ENCODE measurements around the gene PLXNA2. TPM values are rescaled to one million over a fixed set of nuclear protein-coding genes. Genes with fewer than 3 reads are reported as not detected.

The PLXNA2 gene
- total RNA-seq, 1 donor from 2014 or later: 9.0 TPM

DNA sequence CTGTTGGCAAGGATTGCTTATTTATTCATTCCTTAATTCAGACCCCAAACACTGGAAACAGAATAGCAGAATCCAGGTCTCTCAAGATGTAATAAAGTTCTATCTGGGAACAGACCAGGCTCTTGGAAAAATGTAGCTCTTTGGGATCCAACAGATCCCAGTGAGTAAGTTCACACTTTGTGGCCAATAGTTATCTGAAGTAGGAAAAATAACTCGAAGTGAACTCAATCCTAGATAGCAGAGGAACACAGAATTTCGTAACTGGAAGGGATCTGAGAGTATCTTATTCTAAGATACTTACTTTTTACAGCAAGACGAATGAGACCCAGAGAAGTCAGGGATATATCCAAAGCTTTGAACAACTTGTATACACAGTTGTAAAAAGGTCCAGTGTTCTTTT, 182.6 kb downstream of the PLXNA2 start:
- TF ChIP-seq, protein P1, sequence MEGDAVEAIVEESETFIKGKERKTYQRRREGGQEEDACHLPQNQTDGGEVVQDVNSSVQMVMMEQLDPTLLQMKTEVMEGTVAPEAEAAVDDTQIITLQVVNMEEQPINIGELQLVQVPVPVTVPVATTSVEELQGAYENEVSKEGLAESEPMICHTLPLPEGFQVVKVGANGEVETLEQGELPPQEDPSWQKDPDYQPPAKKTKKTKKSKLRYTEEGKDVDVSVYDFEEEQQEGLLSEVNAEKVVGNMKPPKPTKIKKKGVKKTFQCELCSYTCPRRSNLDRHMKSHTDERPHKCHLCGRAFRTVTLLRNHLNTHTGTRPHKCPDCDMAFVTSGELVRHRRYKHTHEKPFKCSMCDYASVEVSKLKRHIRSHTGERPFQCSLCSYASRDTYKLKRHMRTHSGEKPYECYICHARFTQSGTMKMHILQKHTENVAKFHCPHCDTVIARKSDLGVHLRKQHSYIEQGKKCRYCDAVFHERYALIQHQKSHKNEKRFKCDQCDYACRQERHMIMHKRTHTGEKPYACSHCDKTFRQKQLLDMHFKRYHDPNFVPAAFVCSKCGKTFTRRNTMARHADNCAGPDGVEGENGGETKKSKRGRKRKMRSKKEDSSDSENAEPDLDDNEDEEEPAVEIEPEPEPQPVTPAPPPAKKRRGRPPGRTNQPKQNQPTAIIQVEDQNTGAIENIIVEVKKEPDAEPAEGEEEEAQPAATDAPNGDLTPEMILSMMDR (IDR thresholded peaks at IDR 0.05; ENCODE audit: insufficient read depth, low read length, severe bottlenecking): no peak
- FAIRE-seq (no peak), DNase-seq (ENCODE audit: low read depth) (no peak)
- Histone ChIP-seq H3K36me3 (ENCODE audit: control insufficient read depth, insufficient read depth, low read length) (peaks cover 6% of the 10 kb centered on the region), H3K4me3 (ENCODE audit: low read depth, low read length) (no peak overlapping the region), H3K27me3 (ENCODE audit: control insufficient read depth, insufficient read depth, low read length) (no peaks in the 10 kb centered on the region)

DNA sequence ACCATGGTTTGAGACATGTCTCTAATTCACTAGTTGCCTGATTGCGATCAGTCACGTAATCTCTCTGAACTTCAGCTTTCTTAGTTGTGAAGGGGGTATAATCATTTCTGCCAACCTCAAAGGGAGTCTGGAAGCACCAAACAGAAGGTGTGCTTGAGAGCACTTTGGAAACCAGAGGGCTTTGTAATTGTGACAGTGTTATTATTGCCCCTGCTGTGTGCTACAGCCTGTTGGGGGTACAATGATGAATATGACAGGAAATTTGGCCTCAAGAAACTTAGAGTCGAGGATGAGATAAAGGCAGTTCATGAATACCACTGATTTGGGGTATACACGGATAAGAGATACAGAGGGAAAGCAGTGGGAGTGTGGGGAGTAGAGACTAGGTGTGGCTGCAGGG, 183.1 kb downstream of the PLXNA2 start:
- peaks cover 6% of the 10 kb centered on the region for H3K36me3 ChIP-seq (ENCODE audit: control insufficient read depth, insufficient read depth, low read length)
- DNase-seq (ENCODE audit: low read depth): no peak
- no peak for FAIRE-seq
- no peak overlapping the region for H3K4me3 ChIP-seq (ENCODE audit: low read depth, low read length)
- no peaks in the 10 kb centered on the region for H3K27me3 ChIP-seq (ENCODE audit: control insufficient read depth, insufficient read depth, low read length)
- TF ChIP-seq, protein P1 (IDR thresholded peaks at IDR 0.05; ENCODE audit: insufficient read depth, low read length, severe bottlenecking): no peak

DNA sequence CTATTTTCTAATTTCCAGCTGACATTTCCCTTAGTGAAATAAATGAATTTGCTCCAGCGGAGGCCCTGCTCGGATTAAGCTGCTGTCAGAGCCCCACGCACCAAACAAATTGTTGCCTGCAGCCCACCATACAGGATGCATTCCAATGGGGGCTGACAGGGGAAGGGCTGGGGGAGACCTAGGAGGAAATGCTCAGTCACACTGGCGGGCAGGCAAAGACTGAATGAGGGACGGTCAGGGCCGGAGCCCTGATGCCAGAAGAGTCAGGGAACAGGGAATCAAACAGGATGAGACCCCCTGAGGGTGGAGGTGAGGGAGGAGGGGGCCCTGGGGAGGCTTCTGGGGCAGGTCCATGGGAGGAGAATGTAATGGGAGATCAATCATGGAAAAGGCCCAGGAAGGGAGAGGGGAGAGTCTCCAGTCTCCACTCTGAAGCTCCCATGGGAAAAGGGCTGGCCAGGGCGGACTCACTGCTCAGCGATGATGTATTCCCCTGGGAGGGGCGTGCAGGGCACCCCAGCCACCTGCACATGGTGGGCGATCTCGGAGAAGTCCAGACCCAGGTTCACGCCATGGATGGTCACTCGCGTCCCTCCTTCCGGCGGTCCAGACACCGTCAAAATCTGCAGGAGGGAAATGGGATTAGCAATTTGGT, 183.8 kb downstream of the PLXNA2 start:
- Histone ChIP-seq H3K4me3 (ENCODE audit: low read depth, low read length) (no peak overlapping the region), H3K27me3 (ENCODE audit: control insufficient read depth, insufficient read depth, low read length) (no peaks in the 10 kb centered on the region), H3K36me3 (ENCODE audit: control insufficient read depth, insufficient read depth, low read length) (peaks cover 6% of the 10 kb centered on the region)
- FAIRE-seq: no peak
- TF ChIP-seq, protein P1 (IDR thresholded peaks at IDR 0.05; ENCODE audit: insufficient read depth, low read length, severe bottlenecking): no peak
- no peak for DNase-seq (ENCODE audit: low read depth)

DNA sequence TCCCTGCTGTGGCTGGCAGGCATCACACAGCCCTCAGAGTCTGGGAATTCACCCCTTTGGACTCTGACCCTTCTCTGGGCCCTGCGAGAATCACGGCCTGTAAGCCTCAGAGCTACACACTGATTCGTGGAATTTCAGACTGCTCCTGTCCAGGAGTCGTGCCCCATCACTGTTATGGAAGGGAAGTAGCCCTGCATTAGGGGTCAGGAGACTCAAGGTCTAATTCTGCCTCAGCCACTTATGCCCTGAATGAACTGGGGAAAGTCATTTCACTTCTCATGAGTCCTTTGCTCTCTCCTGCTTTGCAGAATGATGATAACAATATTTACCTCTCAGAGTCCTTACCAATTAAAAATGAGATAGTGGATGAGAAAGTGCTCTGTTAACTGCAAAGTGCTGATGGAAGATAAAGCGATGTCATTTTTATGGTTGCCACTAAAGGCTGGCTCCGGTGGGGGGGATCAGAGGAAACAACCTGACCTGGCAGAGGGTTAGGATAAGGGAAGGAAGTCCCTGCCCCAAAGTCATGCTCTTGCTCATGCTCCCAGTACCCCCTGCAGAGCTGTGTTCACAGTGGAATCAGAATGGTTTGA, 184.7 kb downstream of the PLXNA2 start:
- Histone ChIP-seq H3K4me3 (ENCODE audit: low read depth, low read length) (no peak overlapping the region), H3K27me3 (ENCODE audit: control insufficient read depth, insufficient read depth, low read length) (no peaks in the 10 kb centered on the region), H3K36me3 (ENCODE audit: control insufficient read depth, insufficient read depth, low read length) (peaks cover 7% of the 10 kb centered on the region)
- FAIRE-seq (no peak), DNase-seq (ENCODE audit: low read depth) (no peak)
- TF ChIP-seq, protein P1 (IDR thresholded peaks at IDR 0.05; ENCODE audit: insufficient read depth, low read length, severe bottlenecking): no peak

DNA sequence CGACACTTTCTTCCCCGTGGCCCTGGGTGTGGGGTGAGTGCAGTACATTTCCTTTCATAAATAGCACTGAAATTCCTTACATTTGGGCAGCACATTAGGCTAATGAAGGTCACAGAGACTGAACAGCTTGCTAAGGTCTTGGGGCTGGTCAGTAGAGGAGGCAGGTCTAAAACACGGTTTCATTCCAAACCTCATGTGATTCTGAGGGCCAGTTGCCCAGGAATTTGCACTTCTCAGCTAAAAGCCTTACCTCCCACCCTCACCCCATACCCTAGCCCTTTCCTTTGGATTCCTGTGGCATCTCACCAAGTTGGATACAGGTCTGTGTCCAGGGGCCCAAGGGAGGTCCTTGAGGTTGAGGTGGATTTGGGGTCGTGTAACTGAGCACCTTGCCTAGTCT, 185.4 kb downstream of the PLXNA2 start:
- Histone ChIP-seq H3K4me3 (ENCODE audit: low read depth, low read length) (no peak overlapping the region), H3K36me3 (ENCODE audit: control insufficient read depth, insufficient read depth, low read length) (peaks cover 11% of the 10 kb centered on the region), H3K27me3 (ENCODE audit: control insufficient read depth, insufficient read depth, low read length) (no peaks in the 10 kb centered on the region)
- FAIRE-seq: no peak
- DNase-seq (ENCODE audit: low read depth): no peak
- TF ChIP-seq, protein P1 (IDR thresholded peaks at IDR 0.05; ENCODE audit: insufficient read depth, low read length, severe bottlenecking): no peak

DNA sequence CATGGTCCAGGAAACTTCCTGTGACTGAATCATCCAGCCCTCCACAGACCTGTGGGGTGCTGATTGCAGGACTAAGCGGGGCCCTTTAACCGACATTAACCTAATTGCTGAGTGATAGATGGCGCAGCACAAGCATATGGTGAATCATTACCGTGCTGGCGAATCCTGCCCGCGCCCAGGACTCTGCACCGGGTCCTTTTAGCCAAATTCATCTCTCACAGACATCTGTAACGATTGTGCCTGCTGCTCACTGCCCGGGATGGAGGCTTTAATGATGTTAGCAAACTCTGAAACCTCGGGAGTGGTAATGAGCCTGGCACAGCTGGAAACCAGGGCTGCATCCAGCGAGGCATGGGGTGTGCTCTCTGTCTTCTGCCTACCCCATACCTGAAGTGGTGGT, 185.9 kb downstream of the PLXNA2 start:
- TF ChIP-seq, protein P1 (IDR thresholded peaks at IDR 0.05; ENCODE audit: insufficient read depth, low read length, severe bottlenecking): no peak
- no peak overlapping the region for H3K4me3 ChIP-seq (ENCODE audit: low read depth, low read length)
- DNase-seq (ENCODE audit: low read depth): no peak
- H3K36me3 ChIP-seq (ENCODE audit: control insufficient read depth, insufficient read depth, low read length): peaks cover 11% of the 10 kb centered on the region
- no peak for FAIRE-seq
- H3K27me3 ChIP-seq (ENCODE audit: control insufficient read depth, insufficient read depth, low read length): no peaks in the 10 kb centered on the region

All from bronchial epithelial cell (primary cell).